ENCODE results near the gene ZNF254.

The ZNF254 gene

DNA sequence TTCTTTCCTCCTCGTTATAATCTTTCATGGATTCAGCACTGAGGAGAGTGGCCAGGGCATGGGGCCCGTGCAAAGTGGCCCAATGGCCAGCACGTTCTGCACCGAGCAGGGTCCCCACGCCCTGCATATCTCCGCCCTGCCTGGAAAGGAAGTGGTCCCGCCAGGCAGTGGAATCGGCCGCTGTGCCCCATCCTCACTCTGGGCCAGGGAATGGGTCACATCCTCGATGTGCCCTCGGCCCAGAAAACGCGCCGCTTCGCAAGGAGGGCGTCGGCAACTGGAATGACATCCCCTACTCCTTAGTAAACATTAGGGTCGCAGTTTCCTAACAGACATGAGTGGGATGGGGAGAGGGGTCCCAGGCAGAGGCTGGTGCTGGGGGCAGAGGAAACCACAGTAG is 90.7 kb downstream of the ZNF254 start:
- no peak overlapping the region for H3K4me3 ChIP-seq (ENCODE audit: insufficient read depth, low read depth, low read length, poor library complexity, severe bottlenecking)
- H3K27me3 ChIP-seq (replicated peaks; ENCODE audit: control insufficient read depth, insufficient read depth, low read length, poor library complexity, severe bottlenecking) = no peaks in the 10 kb centered on the region
- no peak for DNase-seq
- H3K4me1 ChIP-seq (ENCODE audit: control insufficient read depth, insufficient read depth, low read length, poor library complexity, severe bottlenecking) = no peaks in the 10 kb centered on the region
- H3K36me3 ChIP-seq (ENCODE audit: control insufficient read depth, insufficient read depth, low read length) = no peaks in the 10 kb centered on the region
- no peak overlapping the region for H3K27ac ChIP-seq (ENCODE audit: insufficient read depth, low read length, poor library complexity, severe bottlenecking)
- peaks cover 3% of the 10 kb centered on the region for H3K9me3 ChIP-seq (ENCODE audit: control insufficient read depth, low read length)

DNA sequence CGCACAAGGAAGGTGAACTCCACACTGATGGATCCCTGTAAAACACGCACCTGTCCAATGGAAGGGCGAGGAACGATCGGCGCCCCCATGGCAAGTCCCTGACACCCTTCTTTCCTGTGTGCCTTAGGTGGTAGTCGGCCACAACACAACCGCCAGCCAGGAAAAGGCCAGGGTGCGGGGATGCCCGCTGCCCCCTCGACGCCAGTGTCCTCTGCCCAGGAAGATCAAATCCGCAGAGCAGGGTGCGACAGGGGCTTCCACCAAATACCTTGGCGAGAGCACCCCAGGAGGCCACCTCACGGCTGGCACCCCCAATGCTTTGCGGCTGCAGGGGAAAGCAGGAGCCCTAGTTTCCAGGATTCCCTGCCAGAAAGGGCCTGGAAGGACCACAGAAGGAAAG is 91.2 kb downstream of the ZNF254 start:
- no peaks in the 10 kb centered on the region for H3K27me3 ChIP-seq (replicated peaks; ENCODE audit: control insufficient read depth, insufficient read depth, low read length, poor library complexity, severe bottlenecking)
- H3K4me1 ChIP-seq (ENCODE audit: control insufficient read depth, insufficient read depth, low read length, poor library complexity, severe bottlenecking) = no peaks in the 10 kb centered on the region
- DNase-seq = no peak
- no peak overlapping the region for H3K27ac ChIP-seq (ENCODE audit: insufficient read depth, low read length, poor library complexity, severe bottlenecking)
- no peak overlapping the region for H3K4me3 ChIP-seq (ENCODE audit: insufficient read depth, low read depth, low read length, poor library complexity, severe bottlenecking)
- H3K9me3 ChIP-seq (ENCODE audit: control insufficient read depth, low read length) = peaks cover 3% of the 10 kb centered on the region
- no peaks in the 10 kb centered on the region for H3K36me3 ChIP-seq (ENCODE audit: control insufficient read depth, insufficient read depth, low read length)
